IMR-90 (cell line): Measurements from ENCODE around the gene HMGB3. TPM values are rescaled to one million over a fixed set of nuclear protein-coding genes. Genes with fewer than 3 reads are reported as not detected.

Source experiments
- ATAC-seq: fragments of 200-7000 bp; cut with Tn5 transposase; 2 replicates; pipeline ENCODE4 v1.9.1; 2020; ENCODE audit warnings: low read depth, mild to moderate bottlenecking, moderate library complexity
- BruUV-seq: library from RNA; stranded (reverse); fragments of 400-500 nt; replicated peaks from 2 replicates; lab custom pipeline; 2021; lab: Mats Ljungman, UMichigan
- CTCF ChIA-PET: fragments of 300-600 bp; formaldehyde crosslinking; extraction: SDS; loops from one replicate; lab custom pipeline; 2021; ENCODE audit warnings: antibody characterized with exemption; lab: Yijun Ruan, JAX
- POLR2A ChIA-PET: fragments of 300-600 bp; sonication (Branson Sonifier 250); formaldehyde crosslinking; loops from one replicate; lab custom pipeline; 2022; ENCODE audit warnings: antibody characterized with exemption; ENCODE audit not compliant: unreplicated experiment; lab: Charles Lee
- DNase-seq: peaks from one replicate; pipeline ENCODE4 v3.0.0; 2013
- H2AFZ ChIP-seq: replicated peaks from 2 replicates; pipeline ENCODE3; 2013; ENCODE audit warnings: low read length, mild to moderate bottlenecking; ENCODE audit not compliant: poor library complexity
- H2AK5ac ChIP-seq: 2 replicates; pipeline ENCODE4 v1.6.1; 2013; ENCODE audit warnings: low read depth, low read length, inconsistent platforms
- H2AK9ac ChIP-seq: replicated peaks from 2 replicates; pipeline ENCODE3; 2013; ENCODE audit warnings: mild to moderate bottlenecking, low read depth, low read length, moderate library complexity; ENCODE audit not compliant: poor library complexity
- H2BK120ac ChIP-seq: 2 replicates; pipeline ENCODE4 v1.6.1; 2013; ENCODE audit warnings: low read depth, low read length, inconsistent platforms
- H2BK15ac ChIP-seq: 3 replicates; pipeline ENCODE4 v1.6.1; 2013; ENCODE audit warnings: low read depth, low read length, inconsistent platforms
- H2BK20ac ChIP-seq: 2 replicates; pipeline ENCODE4 v1.6.1; 2013; ENCODE audit warnings: low read depth, mild to moderate bottlenecking, inconsistent platforms, low read length, moderate library complexity
- H2BK5ac ChIP-seq: 2 replicates; pipeline ENCODE4 v1.6.1; 2013; ENCODE audit warnings: mild to moderate bottlenecking, low read depth, low read length, inconsistent platforms; ENCODE audit not compliant: poor library complexity, severe bottlenecking
- H3K14ac ChIP-seq: replicated peaks from 2 replicates; pipeline ENCODE4 v1.6.1; 2013; ENCODE audit warnings: low read depth, low read length, inconsistent platforms
- H3K18ac ChIP-seq: 2 replicates; pipeline ENCODE4 v1.6.1; 2013; ENCODE audit warnings: low read depth, low read length, control low read depth
- H3K23ac ChIP-seq: 2 replicates; pipeline ENCODE4 v1.6.1; 2013; ENCODE audit warnings: low read depth, low read length, inconsistent platforms
- H3K27ac ChIP-seq: 2 replicates; pipeline ENCODE4 v1.5.1; 2013; ENCODE audit warnings: mild to moderate bottlenecking, control low read depth, low read length; ENCODE audit not compliant: insufficient read depth
- H3K27me3 ChIP-seq: 2 replicates; pipeline ENCODE4 v1.6.1; 2013; ENCODE audit warnings: low read length; ENCODE audit not compliant: control insufficient read depth, insufficient read depth
- H3K36me3 ChIP-seq: 2 replicates; pipeline ENCODE4 v1.6.1; 2013; ENCODE audit warnings: low read length, mixed read lengths; ENCODE audit not compliant: control insufficient read depth, insufficient read depth
- H3K4ac ChIP-seq: 2 replicates; pipeline ENCODE4 v1.6.1; 2013; ENCODE audit warnings: low read depth, low read length, inconsistent platforms
- H3K4me1 ChIP-seq: 2 replicates; pipeline ENCODE4 v1.6.1; 2013; ENCODE audit warnings: low read length, mixed read lengths; ENCODE audit not compliant: control insufficient read depth, insufficient read depth
- H3K4me2 ChIP-seq: 2 replicates; pipeline ENCODE4 v1.6.1; 2013; ENCODE audit warnings: low read depth, mild to moderate bottlenecking, control low read depth, low read length, moderate library complexity
- H3K4me3 ChIP-seq: 2 replicates; pipeline ENCODE4 v1.5.1; 2013; ENCODE audit warnings: low read depth, mild to moderate bottlenecking, control low read depth, low read length, moderate library complexity; ENCODE audit not compliant: insufficient read depth
- H3K56ac ChIP-seq: 2 replicates; pipeline ENCODE4 v1.6.1; 2013; ENCODE audit warnings: low read length, inconsistent platforms; ENCODE audit not compliant: insufficient read depth; ENCODE audit errors: extremely low read depth
- H3K79me1 ChIP-seq, 2 experiments: 2 replicates each; pipeline ENCODE4 v1.6.1; 2013; ENCODE audit warnings: low read length in 2 of 2, inconsistent platforms in 1 of 2, low read depth in 1 of 2
- H3K9ac ChIP-seq: 2 replicates; pipeline ENCODE4 v1.6.1; 2013; ENCODE audit warnings: low read depth, low read length, control low read depth
- H3K9me1 ChIP-seq: 2 replicates; pipeline ENCODE4 v1.6.1; 2013; ENCODE audit warnings: low read length, inconsistent platforms; ENCODE audit not compliant: insufficient read depth
- H3K9me3 ChIP-seq: 2 replicates; pipeline ENCODE4 v1.6.1; 2013; ENCODE audit warnings: low read length; ENCODE audit not compliant: control insufficient read depth, insufficient read depth
- H4K20me1 ChIP-seq: 2 replicates; pipeline ENCODE4 v1.6.1; 2013; ENCODE audit warnings: low read length, inconsistent platforms; ENCODE audit not compliant: insufficient read depth
- H4K5ac ChIP-seq: 2 replicates; pipeline ENCODE4 v1.6.1; 2013; ENCODE audit warnings: mild to moderate bottlenecking, low read depth, low read length, control low read depth
- H4K8ac ChIP-seq, 2 experiments: 2 replicates each; pipeline ENCODE4 v1.6.1; 2013; ENCODE audit warnings: low read depth in 2 of 2, low read length in 2 of 2, control low read depth in 1 of 2, inconsistent platforms in 1 of 2
- H4K91ac ChIP-seq: 2 replicates; pipeline ENCODE4 v1.6.1; 2013; ENCODE audit warnings: low read depth, low read length, inconsistent platforms; ENCODE audit not compliant: insufficient read depth
- CEBPB ChIP-seq: IDR thresholded peaks from 2 replicates; pipeline ENCODE4 v1.6.1; 2012; ENCODE audit warnings: low read depth, low read length, improper control_type of control experiment
- MAZ ChIP-seq: IDR thresholded peaks from 2 replicates; pipeline ENCODE4 v1.6.1; 2012; ENCODE audit warnings: low read depth, mild to moderate bottlenecking, low read length, improper control_type of control experiment, moderate library complexity, borderline replicate concordance
- WGBS, 2 experiments: methylation state at CpG; one replicate each; pipeline versions ENCODE4 v1.1.5 to v1.1.7; 2013; ENCODE audit warnings: missing lambda C conversion rate in 2 of 2; ENCODE audit not compliant: insufficient read length in 1 of 2; ENCODE audit errors: extremely low coverage in 2 of 2; 5-methylcytosine and 5-hydroxymethylcytosine counted together
- dilution Hi-C: fragments of 300-500 bp; cut with HindIII; formaldehyde crosslinking; loops from one replicate; pipeline ENCODE4 v1.14.3; 2018; ENCODE audit warnings: low sequenced_read_pairs; ENCODE audit not compliant: unreplicated experiment
- in situ Hi-C: fragments of 300-500 bp; cut with MboI; formaldehyde crosslinking; loops from 3 replicates; pipeline ENCODE4 v1.14.3; 2019; ENCODE audit warnings: low sequenced_read_pairs, inconsistent platforms, mixed read lengths
- intact Hi-C: fragments of 100-400 bp; cut with micrococcal nuclease; formaldehyde crosslinking; loops from 2 replicates; pipeline ENCODE4 v1.10.0; 2022
- polyA plus RNA-seq, 3 experiments: library from polyadenylated mRNA; depleted of rRNA; stranded (reverse); fragments of >200 nt; gene quantifications; 2 replicates each; pipeline ENCODE4 v1.2.3, GENCODE V29; 2012; ENCODE audit warnings: low replicate concordance in 1 of 3
- total RNA-seq: library from RNA; depleted of rRNA; stranded (reverse); fragments of >200 nt; gene quantifications from 2 replicates; pipeline ENCODE4 v1.2.3, GENCODE V29; 2012
- TF ChIP-seq, protein P1 (sequence below): fragments of 150-350 bp; IDR thresholded peaks from 2 replicates; pipeline ENCODE4 v1.6.1; 2017; ENCODE audit warnings: mild to moderate bottlenecking, antibody characterized with exemption, low read length, low read depth

The HMGB3 gene
- total and polyA plus RNA-seq, 2 of the 4 experiments (the other 2 are of a cell fraction), result 14.7 to 21.3 TPM

DNA sequence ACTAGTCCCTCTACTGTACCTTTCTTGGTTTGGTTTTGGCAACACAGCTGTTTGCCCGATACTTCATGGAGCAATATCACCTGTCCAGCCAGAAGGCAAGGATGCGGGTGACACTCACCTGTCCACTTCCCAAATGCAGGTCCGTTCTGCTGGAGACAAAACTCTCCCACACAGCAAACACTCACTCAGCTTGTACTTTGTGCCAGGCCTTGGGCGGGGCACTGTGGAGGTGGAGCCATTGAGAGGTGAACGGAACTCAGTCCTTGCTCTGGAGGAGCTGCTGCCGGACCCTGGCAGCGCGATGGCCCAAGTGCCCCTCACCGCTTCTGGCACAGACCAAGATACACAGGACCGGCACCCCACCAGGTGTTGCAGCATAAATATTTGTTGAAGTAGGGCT, 15.3 kb upstream of the HMGB3 start:
- Histone ChIP-seq H3K27me3 (peaks cover 6% of the 10 kb centered on the region; the same call in 1 of the 2 replicates), H3K23ac (no peak overlapping the region), H4K8ac (no peak overlapping the region), H4K91ac (no peak overlapping the region), H2BK20ac (no peak overlapping the region), H4K20me1 (no peaks in the 10 kb centered on the region), H3K27ac (no peak overlapping the region), H3K9me3 (peaks cover 5% of the 10 kb centered on the region), H3K56ac (no peak overlapping the region), H3K4ac (no peak overlapping the region), H3K9me1 (no peaks in the 10 kb centered on the region), H3K4me2 (no peak overlapping the region), H3K9ac (no peak overlapping the region), H2BK5ac (no peak overlapping the region), H3K36me3 (no peaks in the 10 kb centered on the region), H3K4me3 (no peak overlapping the region), H3K79me1 (no peaks in the 10 kb centered on the region), H2AK9ac (no peak overlapping the region), H2BK15ac (no peak overlapping the region), H3K4me1 (no peaks in the 10 kb centered on the region), H2BK120ac (no peak overlapping the region), H2AK5ac (no peak overlapping the region), H4K5ac (no peak overlapping the region), H2AFZ (no peak overlapping the region), H3K18ac (no peak overlapping the region), H3K14ac (no peak overlapping the region)
- intact Hi-C loops (no loop called here), in situ Hi-C loops (no loop called here), dilution Hi-C loops (no loop called here)
- BruUV-seq, result no TSS peak
- TF ChIP-seq, protein P1, sequence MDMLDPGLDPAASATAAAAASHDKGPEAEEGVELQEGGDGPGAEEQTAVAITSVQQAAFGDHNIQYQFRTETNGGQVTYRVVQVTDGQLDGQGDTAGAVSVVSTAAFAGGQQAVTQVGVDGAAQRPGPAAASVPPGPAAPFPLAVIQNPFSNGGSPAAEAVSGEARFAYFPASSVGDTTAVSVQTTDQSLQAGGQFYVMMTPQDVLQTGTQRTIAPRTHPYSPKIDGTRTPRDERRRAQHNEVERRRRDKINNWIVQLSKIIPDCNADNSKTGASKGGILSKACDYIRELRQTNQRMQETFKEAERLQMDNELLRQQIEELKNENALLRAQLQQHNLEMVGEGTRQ, result no peak
- TF ChIP-seq MAZ (no peak), CEBPB (no peak)
- DNase-seq, result no peak
- WGBS, 2 experiments, result 89% methylated on average over 3 of the region's 10 CpGs; no CpG with 5 or more reads in 1 of the 2 experiments
- ChIA-PET POLR2A (no interaction called here), CTCF (no interaction called here)
- no peak for ATAC-seq
